Measurements from ENCODE around the gene TAOK2. TPM values are rescaled to one million over a fixed set of nuclear protein-coding genes. Genes with fewer than 3 reads are reported as not detected.

TAOK2 gene
- total and polyA plus RNA-seq, 2 experiments from 2014 or later = 13.6 to 57.9 TPM

- Histone ChIP-seq H3K4me2 (ENCODE audit: unreplicated experiment) (no peak overlapping the region), H3K36me3 (ENCODE audit: low read depth) (no peaks in the 10 kb centered on the region), H3K79me2 (ENCODE audit: insufficient read depth) (no peaks in the 10 kb centered on the region), H3K9me3 (ENCODE audit: low read depth) (no peaks in the 10 kb centered on the region), H2AFZ (no peak overlapping the region), H3K4me1 (ENCODE audit: insufficient read depth) (no peaks in the 10 kb centered on the region), H3K27ac (no peak overlapping the region), H3K9me2 (ENCODE audit: insufficient read depth) (no peaks in the 10 kb centered on the region), H4K20me1 (ENCODE audit: insufficient read depth) (no peaks in the 10 kb centered on the region), H3K4me3 (no peak overlapping the region), H3K9ac (no peak overlapping the region), H3K27me3 (replicated peaks; ENCODE audit: insufficient read depth) (peaks cover 15% of the 10 kb centered on the region; the same call in 1 of the 2 replicates), H3F3A (ENCODE audit: insufficient read depth) (no peaks in the 10 kb centered on the region)
- TF ChIP-seq EZH2phosphoT487 (IDR thresholded peaks at IDR 0.05; ENCODE audit: insufficient read depth, low read depth) (no peak), EZH2 (IDR thresholded peaks at IDR 0.05; ENCODE audit: insufficient read depth, poor library complexity, severe bottlenecking) (no peak)
- in situ Hi-C loops (cut with MboI) = no loop called here
- 17 to 19% methylated on average over 24 to 26 of the region's 26 CpGs for WGBS, 2 experiments (ENCODE audit: low coverage in 1 of 2, low lambda C conversion rate in 2 of 2, missing lambda C conversion rate in 2 of 2)
- peak; percentile 43 for DNase-seq
These were observed 35.6 kb downstream of the TAOK2 start for GRCh38 chr16:30009085-30009862.

GRCh38 chr16:30009990-30010843 is 36.5 kb downstream of the TAOK2 start:
- 2 to 6% methylated on average over 28 to 33 of the region's 34 CpGs for WGBS, 2 experiments (ENCODE audit: low coverage in 1 of 2, low lambda C conversion rate in 2 of 2, missing lambda C conversion rate in 2 of 2)
- Histone ChIP-seq H3K27me3 (replicated peaks; ENCODE audit: insufficient read depth) (peaks cover 15% of the 10 kb centered on the region; the same call in 1 of the 2 replicates), H3K4me3 (peak overlapping the region; percentile 50), H3K27ac (no peak overlapping the region), H3F3A (ENCODE audit: insufficient read depth) (no peaks in the 10 kb centered on the region), H4K20me1 (ENCODE audit: insufficient read depth) (no peaks in the 10 kb centered on the region), H3K9me2 (ENCODE audit: insufficient read depth) (no peaks in the 10 kb centered on the region), H3K9me3 (ENCODE audit: low read depth) (no peaks in the 10 kb centered on the region), H3K36me3 (ENCODE audit: low read depth) (no peaks in the 10 kb centered on the region), H3K4me2 (ENCODE audit: unreplicated experiment) (peak overlapping the region; percentile 5), H2AFZ (no peak overlapping the region), H3K79me2 (ENCODE audit: insufficient read depth) (no peaks in the 10 kb centered on the region), H3K4me1 (ENCODE audit: insufficient read depth) (no peaks in the 10 kb centered on the region), H3K9ac (no peak overlapping the region)
- in situ Hi-C loops (cut with MboI) = loop anchor here (10.0 kb wide), 1 partner anchor 195 kb away; the partner anchor contains the start of genes PAGR1 and PRRT2
- TF ChIP-seq EZH2phosphoT487 (IDR thresholded peaks at IDR 0.05; ENCODE audit: insufficient read depth, low read depth) = no peak
- peak; percentile 88 for TF ChIP-seq EZH2 (IDR thresholded peaks at IDR 0.05; ENCODE audit: insufficient read depth, poor library complexity, severe bottlenecking)
- no peak for DNase-seq

GRCh38 chr16:30010844-30011713 is 37.4 kb downstream of the TAOK2 start, which contains the start of gene DOC2A:
Gene DOC2A, minus strand, starts transcription at chr16:30011027. Its CDS starts 805 bp downstream, at chr16:30010222.
- peak; percentile 43 for DNase-seq
- H2AFZ ChIP-seq = no peak within 1 kb of the TSS
- peaks cover 15% of the 10 kb centered on the region; the same call in 1 of the 2 replicates for H3K27me3 ChIP-seq (replicated peaks; ENCODE audit: insufficient read depth)
- 2% methylated on average over 42 to 85 of the region's 99 CpGs for WGBS, 2 experiments (ENCODE audit: low coverage in 1 of 2, low lambda C conversion rate in 2 of 2, missing lambda C conversion rate in 2 of 2)
- TF ChIP-seq EZH2 (IDR thresholded peaks at IDR 0.05; ENCODE audit: insufficient read depth, poor library complexity, severe bottlenecking) (no peak), EZH2phosphoT487 (IDR thresholded peaks at IDR 0.05; ENCODE audit: insufficient read depth, low read depth) (no peak)
- no peaks in the 10 kb centered on the region for H3K4me1 ChIP-seq (ENCODE audit: insufficient read depth)
- H3K79me2 ChIP-seq (ENCODE audit: insufficient read depth) = no peaks in the 10 kb centered on the region
- H3K4me3 ChIP-seq = peak within 1 kb of the TSS; percentile 50
- in situ Hi-C loops (cut with MboI) = loop anchor here (10.0 kb wide), 1 partner anchor 196 kb away; the partner anchor contains the start of genes PAGR1 and PRRT2
- H3K4me2 ChIP-seq (ENCODE audit: unreplicated experiment) = peak within 1 kb of the TSS; percentile 70
- no peaks in the 10 kb centered on the region for H3K9me3 ChIP-seq (ENCODE audit: low read depth)
- H3K9me2 ChIP-seq (ENCODE audit: insufficient read depth) = no peaks in the 10 kb centered on the region
- no peak within 1 kb of the TSS for H3K27ac ChIP-seq
- no peak within 1 kb of the TSS for H3K9ac ChIP-seq
- H4K20me1 ChIP-seq (ENCODE audit: insufficient read depth) = no peaks in the 10 kb centered on the region
- no peaks in the 10 kb centered on the region for H3K36me3 ChIP-seq (ENCODE audit: low read depth)
- no peaks in the 10 kb centered on the region for H3F3A ChIP-seq (ENCODE audit: insufficient read depth)

All from GM23248 (cell line).